GM12865 (cell line): ENCODE results near the gene SMS.

ENCODE experiments used
- DNase-seq: peaks from one replicate; pipeline ENCODE4 v3.0.0; 2010; ENCODE audit warnings: low read depth
- H3K4me3 ChIP-seq: 2 replicates; pipeline ENCODE4 v1.5.1; 2011; ENCODE audit warnings: mild to moderate bottlenecking, low read depth, low read length, control low read depth
- TF ChIP-seq, protein P1 (sequence below): IDR thresholded peaks from 2 replicates; pipeline ENCODE4 v1.5.1; 2011; ENCODE audit warnings: low read length, control low read depth, low read depth, inconsistent platforms; ENCODE audit not compliant: insufficient read depth; ENCODE audit errors: missing control alignments

The SMS gene

GRCh38 chrX:21926116-21926515 lies 14.4 kb upstream of the SMS start:
- DNase-seq, result no peak
- TF ChIP-seq, protein P1, sequence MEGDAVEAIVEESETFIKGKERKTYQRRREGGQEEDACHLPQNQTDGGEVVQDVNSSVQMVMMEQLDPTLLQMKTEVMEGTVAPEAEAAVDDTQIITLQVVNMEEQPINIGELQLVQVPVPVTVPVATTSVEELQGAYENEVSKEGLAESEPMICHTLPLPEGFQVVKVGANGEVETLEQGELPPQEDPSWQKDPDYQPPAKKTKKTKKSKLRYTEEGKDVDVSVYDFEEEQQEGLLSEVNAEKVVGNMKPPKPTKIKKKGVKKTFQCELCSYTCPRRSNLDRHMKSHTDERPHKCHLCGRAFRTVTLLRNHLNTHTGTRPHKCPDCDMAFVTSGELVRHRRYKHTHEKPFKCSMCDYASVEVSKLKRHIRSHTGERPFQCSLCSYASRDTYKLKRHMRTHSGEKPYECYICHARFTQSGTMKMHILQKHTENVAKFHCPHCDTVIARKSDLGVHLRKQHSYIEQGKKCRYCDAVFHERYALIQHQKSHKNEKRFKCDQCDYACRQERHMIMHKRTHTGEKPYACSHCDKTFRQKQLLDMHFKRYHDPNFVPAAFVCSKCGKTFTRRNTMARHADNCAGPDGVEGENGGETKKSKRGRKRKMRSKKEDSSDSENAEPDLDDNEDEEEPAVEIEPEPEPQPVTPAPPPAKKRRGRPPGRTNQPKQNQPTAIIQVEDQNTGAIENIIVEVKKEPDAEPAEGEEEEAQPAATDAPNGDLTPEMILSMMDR, result no peak
- no peak overlapping the region for H3K4me3 ChIP-seq

- H3K4me3 ChIP-seq, result no peak overlapping the region
- TF ChIP-seq, protein P1, result no peak
- DNase-seq, result peak; percentile 45
Observed at GRCh38 chrX:21926527-21927278, 13.8 kb upstream of the SMS start.

GRCh38 chrX:21929209-21929608 lies 11.3 kb upstream of the SMS start:
- TF ChIP-seq, protein P1, result no peak
- H3K4me3 ChIP-seq, result no peak overlapping the region
- no peak for DNase-seq

DNA sequence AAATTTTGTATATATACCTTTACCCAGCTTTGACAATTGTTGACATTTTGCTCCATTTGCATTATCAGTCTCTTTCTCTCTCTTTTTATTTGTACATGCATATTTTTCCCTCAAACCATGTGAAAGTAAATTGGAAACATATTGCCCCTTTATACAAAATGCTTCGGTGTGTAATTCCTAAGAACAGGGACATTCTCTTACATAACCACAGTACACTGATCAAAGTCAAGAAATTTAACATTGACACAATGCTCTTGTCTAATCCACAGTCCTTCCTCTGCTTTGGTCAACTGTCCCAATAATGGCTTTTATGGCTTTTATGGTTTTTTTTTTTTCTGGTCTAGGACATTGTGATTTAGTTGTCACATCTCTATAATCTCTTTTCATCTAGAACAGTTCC lies 9.5 kb upstream of the SMS start:
- no peak for DNase-seq
- TF ChIP-seq, protein P1, result no peak
- no peak overlapping the region for H3K4me3 ChIP-seq

GRCh38 chrX:21932292-21933002 lies 8.1 kb upstream of the SMS start:
- peak; percentile 53 for DNase-seq
- H3K4me3 ChIP-seq, result no peak overlapping the region
- TF ChIP-seq, protein P1, result no peak

DNA sequence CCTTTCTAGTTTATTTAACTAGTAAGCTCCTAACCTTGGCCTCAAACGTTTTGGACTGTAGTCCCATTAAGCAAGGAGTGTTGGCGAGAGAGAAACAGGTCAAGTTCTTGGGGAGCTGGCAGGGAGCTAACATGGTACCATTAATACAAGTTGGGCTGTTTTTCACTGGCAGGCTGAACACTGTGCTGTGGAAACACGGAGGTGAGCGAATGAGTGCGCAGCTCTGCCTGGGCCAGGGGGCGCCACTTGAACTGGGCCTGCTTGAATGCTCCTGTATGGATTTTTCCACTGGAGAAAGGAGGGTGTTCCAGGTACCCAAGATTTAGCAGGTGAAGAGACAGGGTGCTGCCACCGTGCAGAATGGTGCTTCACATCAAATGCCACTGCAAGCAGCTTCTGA lies 7.4 kb upstream of the SMS start:
- DNase-seq, result no peak
- no peak overlapping the region for H3K4me3 ChIP-seq
- TF ChIP-seq, protein P1, result no peak

DNA sequence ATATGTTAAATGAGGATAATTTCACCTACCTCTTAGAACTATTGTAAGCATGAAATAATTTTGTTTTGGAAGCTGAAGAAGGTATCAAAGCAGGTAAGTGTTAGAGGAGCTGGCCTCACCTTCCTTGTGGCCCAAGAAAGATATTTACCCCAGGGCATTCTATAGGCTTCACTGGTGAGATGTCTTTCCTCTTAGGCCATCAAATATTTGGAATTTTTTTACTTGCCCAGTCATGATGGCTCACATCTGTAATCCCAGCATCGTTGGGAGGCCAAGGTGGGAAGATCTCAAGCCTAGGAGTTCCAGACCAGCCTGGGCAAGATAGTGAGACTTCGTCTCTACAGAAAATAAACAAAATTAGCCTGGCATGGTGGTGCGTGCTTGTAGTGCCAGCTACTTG lies 6.1 kb upstream of the SMS start:
- TF ChIP-seq, protein P1, result no peak
- DNase-seq, result no peak
- no peak overlapping the region for H3K4me3 ChIP-seq
